ENCODE data around the gene HMGB2.

Gene HMGB2

DNA sequence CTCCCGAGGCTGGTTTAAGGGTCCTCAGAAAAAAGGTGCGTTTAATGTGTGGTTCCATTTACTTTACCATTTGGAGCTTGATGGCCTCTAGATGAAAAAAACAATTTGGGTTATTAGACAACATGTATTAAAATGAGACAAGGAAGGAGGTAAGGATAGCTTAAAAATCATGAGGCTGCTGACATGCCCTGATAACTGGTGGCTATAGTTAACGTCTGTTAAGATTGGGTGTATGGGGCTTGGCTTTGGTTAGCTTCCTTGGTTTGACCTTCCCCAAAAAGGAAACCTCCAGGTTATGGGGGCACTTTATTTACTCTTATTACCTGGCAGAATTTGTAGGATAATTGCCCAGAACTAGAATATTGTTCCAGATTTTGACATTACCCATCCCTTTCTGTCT lies 51.5 kb downstream of the HMGB2 start:
- no peak for DNase-seq

- no peak for DNase-seq
These were observed 51.9 kb downstream of the HMGB2 start for GRCh38 chr4:173282256-173282562.

DNA sequence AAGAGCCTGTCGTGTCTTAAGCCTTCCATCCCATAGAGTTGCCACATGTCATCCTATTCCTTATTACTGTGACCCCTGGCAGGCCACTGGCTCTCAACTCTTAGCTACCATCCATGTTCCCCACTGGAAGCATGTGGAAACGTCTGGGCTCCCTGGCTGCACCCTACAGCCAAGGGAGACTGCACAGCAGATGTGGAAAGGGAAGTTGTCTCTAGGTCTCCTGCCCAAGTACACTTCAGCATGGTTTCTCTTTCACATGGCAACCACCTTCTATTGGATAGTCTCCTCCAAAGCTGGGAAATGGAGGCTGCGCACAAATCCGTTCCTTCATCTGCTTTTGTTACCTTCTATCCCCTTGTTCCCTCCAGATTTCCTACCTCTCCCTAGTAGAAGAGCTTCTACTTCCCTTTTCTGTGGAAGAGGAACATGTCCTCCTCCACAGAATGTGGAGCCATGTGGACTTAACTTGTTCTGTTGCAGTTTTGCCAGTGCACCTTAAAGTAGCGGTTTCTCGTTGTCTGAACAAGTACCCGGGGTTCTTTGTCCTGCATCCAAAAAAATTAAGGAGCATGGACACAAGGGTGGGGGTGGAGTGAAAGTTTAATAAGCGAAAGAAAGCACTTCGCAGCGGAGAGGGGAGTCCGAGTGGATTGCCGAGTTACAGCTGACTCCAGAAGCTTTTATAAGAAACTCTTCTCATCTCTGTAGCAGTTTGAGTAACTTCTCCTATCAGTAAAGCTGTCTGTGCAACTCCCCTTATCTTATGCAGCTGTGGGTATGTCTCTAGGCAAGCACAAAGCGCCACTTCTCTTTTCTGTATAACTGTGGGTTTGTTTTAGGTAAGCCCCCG lies 52.5 kb downstream of the HMGB2 start:
- no peak for DNase-seq
